ENCODE measurements around the gene RIPK1. TPM values are rescaled to one million over a fixed set of nuclear protein-coding genes. Genes with fewer than 3 reads are reported as not detected.

The RIPK1 gene
- polyA plus RNA-seq, 2 of the 4 experiments (the other 2 are of a cell fraction) = 10.6 to 14.3 TPM

- ChIA-PET POLR2A (no interaction called here), CTCF (interaction anchor here (1.7 kb wide), 1 partner anchor 129 kb away, joined by 8 read pairs; no protein-coding TSS in a partner anchor)
- TF ChIP-seq ZFP36 (IDR thresholded peaks at IDR 0.05; ENCODE audit: borderline replicate concordance, partially characterized antibody) (no peak), EHMT2 (IDR thresholded peaks at IDR 0.05; ENCODE audit: low read depth) (no peak), HOXB13 (CRISPR knock-in tag; IDR thresholded peaks at IDR 0.05; ENCODE audit: low read depth) (no peak), PBX3 (IDR thresholded peaks at IDR 0.05) (no peak), ELK1 (IDR thresholded peaks at IDR 0.05; ENCODE audit: low read depth, low read length) (no peak), MAX (IDR thresholded peaks at IDR 0.05) (no peak), ZNF302 (CRISPR knock-in tag; IDR thresholded peaks at IDR 0.05) (no peak), BHLHE40 (IDR thresholded peaks at IDR 0.05; ENCODE audit: low read depth, low read length) (no peak), HES2 (IDR thresholded peaks at IDR 0.05) (no peak), RFX5 (IDR thresholded peaks at IDR 0.05) (no peak)
- Histone ChIP-seq H3K4me3 (no peak overlapping the region), H3K4me1 (peaks cover 5% of the 10 kb centered on the region; the same call in 2 of the 3 replicates), H3K9me3 (no peaks in the 10 kb centered on the region), H3K27ac (no peak overlapping the region), H3K4me2 (no peak overlapping the region)
- DNase-seq (ENCODE audit: low read depth in 1 of 2, low spot score in 1 of 2) (no peak), FAIRE-seq (no peak), ATAC-seq (no peak)
- WGBS (ENCODE audit: missing lambda C conversion rate) = 86% methylated on average over 5 of the region's 9 CpGs
Measured at GRCh38 chr6:3122823-3123182, 54.5 kb downstream of the RIPK1 start.

- Histone ChIP-seq H3K27ac (no peak overlapping the region), H3K4me1 (no peaks in the 10 kb centered on the region; the same call in 2 of the 3 replicates), H3K9me3 (no peaks in the 10 kb centered on the region), H3K4me3 (no peak overlapping the region), H3K4me2 (no peak overlapping the region)
- TF ChIP-seq RNF2 (IDR thresholded peaks at IDR 0.05; ENCODE audit: borderline replicate concordance, low read depth) (no peak), SMC3 (IDR thresholded peaks at IDR 0.05) (no peak), ESRRA (IDR thresholded peaks at IDR 0.05; ENCODE audit: borderline replicate concordance, low read length) (no peak), ZC3H11A (IDR thresholded peaks at IDR 0.05) (no peak), MAX (IDR thresholded peaks at IDR 0.05) (no peak), CBX8 (IDR thresholded peaks at IDR 0.05) (no peak), POLR2A (IDR thresholded peaks at IDR 0.05; ENCODE audit: low read length) (no peak), GATA3 (IDR thresholded peaks at IDR 0.05; ENCODE audit: borderline replicate concordance) (no peak), NPAS2 (CRISPR knock-in tag; IDR thresholded peaks at IDR 0.05; ENCODE audit: borderline replicate concordance) (no peak), NR3C1 (IDR thresholded peaks at IDR 0.05) (no peak)
- ChIA-PET CTCF (interaction anchor here (0.6 to 3.2 kb wide), 7 partner anchors 15 to 336 kb away, joined by 3 to 14 read pairs (median 3); no protein-coding TSS in a partner anchor), POLR2A (no interaction called here)
- FAIRE-seq (no peak), DNase-seq (ENCODE audit: low read depth in 1 of 2, low spot score in 1 of 2) (no peak), ATAC-seq (no peak)
- 73% methylated on average over 8 of the region's 8 CpGs for WGBS (ENCODE audit: missing lambda C conversion rate)
Measured at GRCh38 chr6:3124667-3125066, 56.4 kb downstream of the RIPK1 start.

- no peak for TF ChIP-seq EP300 (IDR thresholded peaks at IDR 0.05)
- no peak for DNase-seq (ENCODE audit: low read depth in 1 of 2, low spot score in 1 of 2)
- Histone ChIP-seq H3K4me3 (no peak overlapping the region), H3K4me2 (no peak overlapping the region), H3K9me3 (no peaks in the 10 kb centered on the region), H3K27ac (no peak overlapping the region), H3K4me1 (no peaks in the 10 kb centered on the region)
- CTCF ChIA-PET = interaction anchor here (0.6 to 3.2 kb wide), 20 partner anchors 10 to 1563 kb away, joined by 3 to 14 read pairs (median 3); partner anchors contain the start of gene PSMG4
- POLR2A ChIA-PET = no interaction called here
- 21% methylated on average over 2 of the region's 2 CpGs for WGBS (ENCODE audit: missing lambda C conversion rate)
- ATAC-seq = no peak; a peak in 1 of 6 replicates
- FAIRE-seq = no peak
Measured at GRCh38 chr6:3125815-3126214, 57.5 kb downstream of the RIPK1 start.
